HUES6 (cell line): ENCODE results near the gene GAB1.

Experiments
- H3K27ac ChIP-seq: 2 replicates; pipeline ENCODE4 v1.7.0; 2013; ENCODE audit warnings: low read depth, mild to moderate bottlenecking, low read length, inconsistent platforms
- H3K27me3 ChIP-seq: 2 replicates; pipeline ENCODE4 v1.6.1; 2013; ENCODE audit warnings: low read length; ENCODE audit not compliant: control insufficient read depth, insufficient read depth
- H3K36me3 ChIP-seq: 2 replicates; pipeline ENCODE4 v1.6.1; 2013; ENCODE audit warnings: low read length; ENCODE audit not compliant: control insufficient read depth, insufficient read depth
- H3K4me1 ChIP-seq: 2 replicates; pipeline ENCODE4 v1.6.1; 2013; ENCODE audit warnings: low read length; ENCODE audit not compliant: control insufficient read depth, insufficient read depth
- H3K4me3 ChIP-seq: 2 replicates; pipeline ENCODE4 v1.5.1; 2013; ENCODE audit warnings: low read depth, low read length
- H3K9ac ChIP-seq: one replicate; pipeline ENCODE4 v1.6.1; 2013; ENCODE audit warnings: mild to moderate bottlenecking, low read length
- H3K9me3 ChIP-seq: 2 replicates; pipeline ENCODE4 v1.6.1; 2013; ENCODE audit warnings: low read depth, low read length; ENCODE audit not compliant: control insufficient read depth, insufficient read depth

Gene GAB1

GRCh38 chr4:143338313-143338712, 1.6 kb downstream of the GAB1 start:
- H3K4me1 ChIP-seq: peaks cover 8% of the 10 kb centered on the region
- peak overlapping the region; percentile 79 for H3K4me3 ChIP-seq
- no peaks in the 10 kb centered on the region for H3K36me3 ChIP-seq
- no peaks in the 10 kb centered on the region for H3K9me3 ChIP-seq
- peaks cover 6% of the 10 kb centered on the region for H3K27me3 ChIP-seq
- no peak overlapping the region for H3K27ac ChIP-seq
- H3K9ac ChIP-seq: no peak overlapping the region

- Histone ChIP-seq H3K4me1 (peaks cover 20% of the 10 kb centered on the region), H3K36me3 (no peaks in the 10 kb centered on the region), H3K9me3 (no peaks in the 10 kb centered on the region), H3K27ac (no peak overlapping the region), H3K27me3 (peaks cover 6% of the 10 kb centered on the region), H3K4me3 (no peak overlapping the region), H3K9ac (no peak overlapping the region)
These were observed 2.8 kb downstream of the GAB1 start for GRCh38 chr4:143339497-143339896.

- no peak overlapping the region for H3K4me3 ChIP-seq
- H3K4me1 ChIP-seq: peaks cover 38% of the 10 kb centered on the region
- H3K9me3 ChIP-seq: no peaks in the 10 kb centered on the region
- no peak overlapping the region for H3K27ac ChIP-seq
- H3K9ac ChIP-seq: no peak overlapping the region
- H3K36me3 ChIP-seq: no peaks in the 10 kb centered on the region
- H3K27me3 ChIP-seq: peaks cover 6% of the 10 kb centered on the region
These were observed 4.6 kb downstream of the GAB1 start for GRCh38 chr4:143341186-143341755.

DNA sequence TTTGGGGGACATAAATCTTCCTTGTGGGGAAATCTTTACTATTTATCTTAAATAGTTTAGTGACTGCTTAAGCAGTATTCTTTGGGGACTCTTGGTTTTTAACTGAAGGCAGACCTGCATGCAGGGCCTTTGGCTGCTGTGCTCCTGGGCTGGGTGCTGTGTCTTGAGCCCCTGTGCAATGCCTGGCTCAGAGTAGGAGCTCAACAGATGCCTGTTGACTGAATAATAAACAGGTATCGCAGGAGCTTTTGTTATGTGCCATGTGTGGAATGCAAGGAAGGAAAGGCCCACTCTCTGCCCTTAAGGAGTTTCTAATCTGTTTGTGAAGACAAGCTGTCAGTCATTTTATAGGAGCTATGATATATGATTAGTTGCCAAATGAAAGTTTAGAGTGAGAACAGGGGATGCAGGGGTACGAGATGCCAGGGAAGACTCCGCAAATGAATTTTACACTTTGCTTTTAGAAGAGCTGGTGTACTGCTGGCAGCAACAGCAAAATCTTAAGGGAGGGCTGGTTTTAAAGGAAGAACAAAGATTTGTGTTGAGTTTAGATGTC, 6.7 kb downstream of the GAB1 start:
- no peaks in the 10 kb centered on the region for H3K36me3 ChIP-seq
- no peaks in the 10 kb centered on the region for H3K9me3 ChIP-seq
- H3K4me3 ChIP-seq: no peak overlapping the region
- H3K27ac ChIP-seq: peak overlapping the region; percentile 16; the same call in 1 of the 2 replicates
- no peak overlapping the region for H3K9ac ChIP-seq
- H3K4me1 ChIP-seq: peaks cover 41% of the 10 kb centered on the region
- no peaks in the 10 kb centered on the region; the same call in 1 of the 2 replicates for H3K27me3 ChIP-seq

DNA sequence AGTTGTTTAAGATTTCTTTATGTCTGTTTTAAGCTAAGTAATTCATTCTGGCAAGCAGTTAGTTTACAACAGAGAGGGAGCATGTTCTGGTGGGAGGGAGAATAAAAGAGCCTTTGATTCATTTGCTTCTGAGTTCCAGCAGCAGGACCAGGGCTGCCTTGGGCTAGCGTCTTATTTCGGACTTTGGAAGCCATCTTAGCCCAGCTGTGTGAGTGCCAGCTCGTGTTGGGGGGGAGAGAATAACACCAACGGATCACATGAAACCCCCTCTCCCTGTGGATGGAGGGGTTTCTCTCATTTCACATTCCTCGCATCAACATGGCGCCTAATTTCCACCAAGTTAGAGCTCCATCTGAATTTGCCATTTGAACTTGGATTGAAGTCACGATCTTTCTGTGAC, 7.4 kb downstream of the GAB1 start:
- Histone ChIP-seq H3K4me3 (no peak overlapping the region), H3K4me1 (peaks cover 41% of the 10 kb centered on the region), H3K27ac (no peak overlapping the region), H3K36me3 (no peaks in the 10 kb centered on the region), H3K9ac (no peak overlapping the region), H3K9me3 (no peaks in the 10 kb centered on the region), H3K27me3 (no peaks in the 10 kb centered on the region)

GRCh38 chr4:143344774-143345173, 8.1 kb downstream of the GAB1 start:
- Histone ChIP-seq H3K4me3 (no peak overlapping the region), H3K36me3 (no peaks in the 10 kb centered on the region), H3K9ac (no peak overlapping the region), H3K27me3 (no peaks in the 10 kb centered on the region), H3K9me3 (no peaks in the 10 kb centered on the region), H3K27ac (no peak overlapping the region), H3K4me1 (peaks cover 41% of the 10 kb centered on the region)

DNA sequence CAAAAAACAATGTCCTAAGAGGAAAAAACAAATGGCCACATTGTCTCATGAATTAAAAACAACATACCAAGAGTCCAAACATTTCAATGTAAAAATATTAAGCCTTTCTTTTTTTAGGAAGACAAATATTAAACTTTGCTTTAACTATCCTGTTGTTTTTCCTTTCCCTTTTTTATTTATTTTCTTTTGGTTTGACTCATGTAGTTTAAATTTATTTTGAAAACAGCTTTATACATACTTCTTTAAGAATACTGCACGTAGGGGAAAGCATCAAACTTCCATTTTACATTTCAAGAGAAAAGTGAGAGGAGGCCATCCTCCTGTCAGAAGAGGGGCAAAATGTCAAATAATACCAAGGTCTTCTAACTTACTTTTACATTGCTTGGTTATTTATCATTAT, 8.7 kb downstream of the GAB1 start:
- Histone ChIP-seq H3K36me3 (no peaks in the 10 kb centered on the region), H3K27ac (no peak overlapping the region), H3K4me1 (peaks cover 41% of the 10 kb centered on the region), H3K9me3 (no peaks in the 10 kb centered on the region), H3K9ac (no peak overlapping the region), H3K4me3 (no peak overlapping the region), H3K27me3 (no peaks in the 10 kb centered on the region)

DNA sequence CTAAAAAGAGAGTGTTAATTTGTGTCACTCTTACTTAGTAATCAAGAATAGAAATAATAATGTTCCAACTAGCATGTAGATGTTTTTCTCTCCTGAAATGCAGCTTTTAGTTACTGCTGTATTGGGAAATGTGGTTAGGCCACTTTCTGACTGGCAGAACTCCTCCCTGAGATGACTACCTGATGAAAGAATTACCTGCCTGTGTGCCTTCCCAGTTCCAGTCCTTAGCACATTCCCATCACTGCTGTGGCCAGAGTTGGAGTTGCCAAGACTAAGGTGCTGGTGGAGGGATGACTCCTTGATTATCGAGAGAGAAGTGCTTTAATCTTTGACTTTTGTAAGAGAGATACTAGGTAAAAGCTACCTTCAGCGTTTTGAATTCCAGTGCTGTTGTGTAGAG, 9.5 kb downstream of the GAB1 start:
- Histone ChIP-seq H3K27ac (no peak overlapping the region), H3K9ac (no peak overlapping the region), H3K9me3 (no peaks in the 10 kb centered on the region), H3K27me3 (no peaks in the 10 kb centered on the region), H3K36me3 (no peaks in the 10 kb centered on the region), H3K4me1 (peaks cover 45% of the 10 kb centered on the region), H3K4me3 (no peak overlapping the region)

DNA sequence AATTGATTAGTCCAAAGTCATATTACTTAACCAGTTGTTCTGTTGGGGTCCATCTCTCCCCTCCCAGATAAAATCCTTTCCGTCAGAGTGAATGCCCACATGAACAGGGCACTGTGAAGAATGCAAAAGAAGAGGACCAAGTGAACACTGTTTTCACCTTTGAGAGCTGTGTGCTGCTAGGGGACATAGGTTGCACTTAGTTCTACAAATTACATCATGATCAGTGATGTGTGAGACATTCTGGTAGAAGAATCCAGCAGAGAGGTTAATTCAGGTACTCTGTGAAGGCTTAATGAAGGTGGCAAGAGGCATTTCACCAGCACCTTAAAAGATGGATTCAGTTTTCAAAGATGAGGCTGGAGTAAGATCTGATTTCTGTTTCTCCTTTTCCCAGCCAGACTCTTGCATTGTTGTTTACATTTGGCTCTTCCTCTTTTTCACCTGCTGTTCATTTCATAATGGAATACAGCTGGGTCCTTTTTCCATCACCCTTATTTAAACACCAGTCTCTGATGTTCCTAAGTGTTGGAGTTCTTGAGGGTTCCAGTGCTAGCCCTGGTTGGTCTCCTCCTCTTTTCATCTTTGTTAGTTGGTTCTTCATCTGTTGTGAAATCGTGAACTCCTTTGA, 10.9 kb downstream of the GAB1 start:
- Histone ChIP-seq H3K9me3 (no peaks in the 10 kb centered on the region), H3K36me3 (no peaks in the 10 kb centered on the region), H3K27ac (no peak overlapping the region), H3K4me3 (no peak overlapping the region), H3K4me1 (peaks cover 57% of the 10 kb centered on the region), H3K9ac (no peak overlapping the region), H3K27me3 (no peaks in the 10 kb centered on the region)

DNA sequence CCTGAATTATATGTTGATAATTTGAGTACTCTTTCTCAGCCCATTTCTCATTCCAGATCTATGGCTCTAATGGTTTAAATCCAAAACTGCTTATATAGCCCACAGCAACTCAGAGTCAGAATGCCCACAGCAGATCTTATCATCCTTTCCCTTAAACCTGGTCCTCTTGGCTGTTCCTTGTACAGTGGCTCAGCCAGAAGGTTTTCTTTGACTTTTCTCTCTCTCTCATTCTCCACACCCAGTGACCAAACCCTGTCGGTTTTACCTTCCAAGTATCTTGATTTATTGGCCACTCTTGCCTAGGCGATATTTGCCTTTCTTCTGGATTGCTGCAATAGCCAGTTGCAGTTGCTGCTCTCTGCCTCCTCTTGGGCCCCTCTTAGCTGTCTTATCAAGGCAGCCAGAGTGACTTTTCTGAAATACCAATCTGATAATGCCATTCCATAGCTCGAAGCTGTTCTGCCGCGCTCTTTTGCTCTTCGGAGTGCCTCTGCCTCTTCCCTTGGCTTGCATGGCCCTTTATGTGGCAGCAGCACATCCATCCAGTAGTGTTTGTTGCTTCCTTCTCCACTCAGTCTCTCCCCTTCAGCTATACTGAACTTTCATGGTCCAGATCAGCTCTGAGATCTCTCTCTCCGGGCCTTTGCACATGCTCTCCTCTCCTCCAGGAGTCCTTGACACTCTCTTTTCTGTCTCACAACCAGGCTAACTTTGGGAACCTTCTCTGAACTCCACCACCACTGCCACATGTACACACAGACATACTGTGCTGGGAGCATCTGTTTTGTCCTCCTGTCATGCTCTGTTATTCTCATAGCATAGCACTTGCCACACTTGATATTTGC, 11.8 kb downstream of the GAB1 start:
- Histone ChIP-seq H3K36me3 (no peaks in the 10 kb centered on the region), H3K9me3 (no peaks in the 10 kb centered on the region), H3K9ac (no peak overlapping the region), H3K4me3 (no peak overlapping the region), H3K27me3 (no peaks in the 10 kb centered on the region), H3K4me1 (peaks cover 53% of the 10 kb centered on the region), H3K27ac (no peak overlapping the region)
